Measurements from ENCODE around the gene NDST1. TPM values are rescaled to one million over a fixed set of nuclear protein-coding genes. Genes with fewer than 3 reads are reported as not detected.

Gene NDST1
- total RNA-seq, 1 experiment from 2014 or later = 68.9 TPM

DNA sequence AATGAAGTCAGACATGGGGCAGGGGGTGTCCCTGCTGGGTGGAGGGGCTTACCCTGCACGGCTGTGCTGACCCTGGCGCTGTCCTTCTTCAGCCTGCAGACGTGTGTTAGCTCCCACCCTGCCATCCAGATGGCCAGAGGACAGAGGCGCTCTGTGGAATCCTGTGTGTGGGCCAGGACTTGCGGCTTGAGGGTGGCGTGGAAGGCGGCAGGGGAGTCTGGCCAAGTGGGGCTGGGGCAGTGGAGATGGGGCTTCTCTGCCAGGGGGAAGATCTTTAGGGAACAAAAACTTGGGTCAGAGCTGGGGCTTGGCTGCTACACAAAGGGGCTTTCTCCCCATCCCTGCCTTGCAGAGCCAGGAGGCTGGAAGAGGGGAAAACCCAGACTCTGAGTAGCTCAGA, 86.1 kb downstream of the NDST1 start:
- POLR2A ChIA-PET = interaction anchor here (1.2 kb wide), 1 partner anchor 48 kb away, joined by 3 read pairs; no protein-coding TSS in a partner anchor

GRCh38 chr5:150595466-150596031, 87.6 kb downstream of the NDST1 start:
- Mint-ChIP-seq H3K27me3 (ENCODE audit: insufficient read depth, unreplicated experiment) (no peaks in the 10 kb centered on the region), H3K4me3 (ENCODE audit: unreplicated experiment) (no peak overlapping the region), H3K27ac (ENCODE audit: low read depth, unreplicated experiment) (no peak overlapping the region), H3K9me3 (ENCODE audit: unreplicated experiment) (no peaks in the 10 kb centered on the region), H3K4me1 (ENCODE audit: insufficient read depth, unreplicated experiment) (peaks cover 16% of the 10 kb centered on the region), H3K36me3 (ENCODE audit: insufficient read depth, unreplicated experiment) (no peaks in the 10 kb centered on the region)
- ChIA-PET CTCF (interaction anchor here (0.6 to 0.7 kb wide), 3 partner anchors 19 to 572 kb away, joined by 3 read pairs; no protein-coding TSS in a partner anchor), POLR2A (interaction anchor here (0.6 to 0.7 kb wide), 2 partner anchors 25 to 32 kb away, joined by 3 read pairs; no protein-coding TSS in a partner anchor)
- no TSS peak for BruUV-seq (replicated peaks)
- intact Hi-C loops (cut with micrococcal nuclease) = no loop called here
- TF ChIP-seq, protein P1, sequence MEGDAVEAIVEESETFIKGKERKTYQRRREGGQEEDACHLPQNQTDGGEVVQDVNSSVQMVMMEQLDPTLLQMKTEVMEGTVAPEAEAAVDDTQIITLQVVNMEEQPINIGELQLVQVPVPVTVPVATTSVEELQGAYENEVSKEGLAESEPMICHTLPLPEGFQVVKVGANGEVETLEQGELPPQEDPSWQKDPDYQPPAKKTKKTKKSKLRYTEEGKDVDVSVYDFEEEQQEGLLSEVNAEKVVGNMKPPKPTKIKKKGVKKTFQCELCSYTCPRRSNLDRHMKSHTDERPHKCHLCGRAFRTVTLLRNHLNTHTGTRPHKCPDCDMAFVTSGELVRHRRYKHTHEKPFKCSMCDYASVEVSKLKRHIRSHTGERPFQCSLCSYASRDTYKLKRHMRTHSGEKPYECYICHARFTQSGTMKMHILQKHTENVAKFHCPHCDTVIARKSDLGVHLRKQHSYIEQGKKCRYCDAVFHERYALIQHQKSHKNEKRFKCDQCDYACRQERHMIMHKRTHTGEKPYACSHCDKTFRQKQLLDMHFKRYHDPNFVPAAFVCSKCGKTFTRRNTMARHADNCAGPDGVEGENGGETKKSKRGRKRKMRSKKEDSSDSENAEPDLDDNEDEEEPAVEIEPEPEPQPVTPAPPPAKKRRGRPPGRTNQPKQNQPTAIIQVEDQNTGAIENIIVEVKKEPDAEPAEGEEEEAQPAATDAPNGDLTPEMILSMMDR (IDR thresholded peaks at IDR 0.05; ENCODE audit: unreplicated experiment) = no peak
- DNase-seq (ENCODE audit: unreplicated experiment) = no peak

More for the DNA sequence above, 86.1 kb downstream of the NDST1 start:
- TF ChIP-seq, protein P1 (IDR thresholded peaks at IDR 0.05; ENCODE audit: unreplicated experiment) = no peak
- H3K4me1 Mint-ChIP-seq (ENCODE audit: insufficient read depth, unreplicated experiment) = peaks cover 7% of the 10 kb centered on the region
- H3K36me3 Mint-ChIP-seq (ENCODE audit: insufficient read depth, unreplicated experiment) = no peaks in the 10 kb centered on the region
- no peak for DNase-seq (ENCODE audit: unreplicated experiment)
- BruUV-seq (replicated peaks) = no TSS peak
- no peaks in the 10 kb centered on the region for H3K27me3 Mint-ChIP-seq (ENCODE audit: insufficient read depth, unreplicated experiment)
- no peaks in the 10 kb centered on the region for H3K9me3 Mint-ChIP-seq (ENCODE audit: unreplicated experiment)
- intact Hi-C loops (cut with micrococcal nuclease) = no loop called here
- H3K4me3 Mint-ChIP-seq (ENCODE audit: unreplicated experiment) = no peak overlapping the region
- CTCF ChIA-PET = interaction anchor here (0.7 to 2.3 kb wide), 3 partner anchors 32 to 135 kb away, joined by 3 to 6 read pairs (median 5); no protein-coding TSS in a partner anchor
- no peak overlapping the region for H3K27ac Mint-ChIP-seq (ENCODE audit: low read depth, unreplicated experiment)

DNA sequence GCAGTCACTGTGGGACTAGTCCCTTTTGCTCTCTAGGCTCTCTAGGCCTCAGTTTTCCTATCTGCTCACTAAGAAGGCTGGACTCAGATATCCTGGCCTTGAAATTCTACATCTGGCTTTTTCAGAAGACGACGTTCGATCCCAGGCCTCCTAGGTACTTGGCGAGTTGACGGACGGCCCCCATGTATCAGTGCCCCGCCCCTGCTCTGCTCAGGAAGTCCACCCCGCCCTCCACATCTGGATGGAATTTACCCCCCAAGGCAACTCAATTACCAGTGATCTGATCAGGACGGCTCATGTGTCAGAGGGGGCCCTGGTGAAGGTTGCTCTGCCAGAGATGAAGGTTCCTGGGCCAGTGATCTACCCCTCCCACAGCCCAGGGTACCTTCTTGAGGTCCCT, 88.4 kb downstream of the NDST1 start:
- ChIA-PET POLR2A (interaction anchor here (0.7 kb wide), 1 partner anchor 24 kb away, joined by 3 read pairs; no protein-coding TSS in a partner anchor), CTCF (interaction anchor here (0.7 kb wide), 1 partner anchor 20 kb away, joined by 3 read pairs; no protein-coding TSS in a partner anchor)
- intact Hi-C loops (cut with micrococcal nuclease) = no loop called here
- Mint-ChIP-seq H3K4me3 (ENCODE audit: unreplicated experiment) (no peak overlapping the region), H3K9me3 (ENCODE audit: unreplicated experiment) (no peaks in the 10 kb centered on the region), H3K36me3 (ENCODE audit: insufficient read depth, unreplicated experiment) (no peaks in the 10 kb centered on the region), H3K27me3 (ENCODE audit: insufficient read depth, unreplicated experiment) (no peaks in the 10 kb centered on the region), H3K27ac (ENCODE audit: low read depth, unreplicated experiment) (no peak overlapping the region), H3K4me1 (ENCODE audit: insufficient read depth, unreplicated experiment) (peaks cover 16% of the 10 kb centered on the region)
- DNase-seq (ENCODE audit: unreplicated experiment) = no peak
- no TSS peak for BruUV-seq (replicated peaks)
- TF ChIP-seq, protein P1 (IDR thresholded peaks at IDR 0.05; ENCODE audit: unreplicated experiment) = no peak

DNA sequence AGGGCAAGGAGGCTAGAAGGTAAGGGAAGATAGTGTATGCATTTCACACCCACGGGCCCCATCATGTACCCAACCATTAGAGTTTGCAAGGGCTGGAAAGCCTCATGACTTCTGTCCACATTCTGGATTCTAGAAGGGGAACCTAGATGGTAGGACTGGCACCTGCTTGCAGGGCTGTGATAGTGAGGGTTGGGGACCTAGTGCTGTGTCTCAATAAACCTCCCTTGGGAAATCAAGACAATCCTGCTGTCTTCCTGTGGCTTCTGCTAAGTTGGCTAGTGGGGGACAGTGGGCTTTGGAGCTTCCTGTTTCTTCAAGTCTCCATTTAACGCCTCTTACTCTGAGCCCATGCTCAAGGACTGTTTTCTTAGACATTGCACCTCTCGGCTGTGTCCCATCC, 88.9 kb downstream of the NDST1 start:
- no peak for DNase-seq (ENCODE audit: unreplicated experiment)
- Mint-ChIP-seq H3K36me3 (ENCODE audit: insufficient read depth, unreplicated experiment) (no peaks in the 10 kb centered on the region), H3K27me3 (ENCODE audit: insufficient read depth, unreplicated experiment) (no peaks in the 10 kb centered on the region), H3K9me3 (ENCODE audit: unreplicated experiment) (no peaks in the 10 kb centered on the region), H3K27ac (ENCODE audit: low read depth, unreplicated experiment) (no peak overlapping the region), H3K4me1 (ENCODE audit: insufficient read depth, unreplicated experiment) (peaks cover 16% of the 10 kb centered on the region), H3K4me3 (ENCODE audit: unreplicated experiment) (no peak overlapping the region)
- TF ChIP-seq, protein P1 (IDR thresholded peaks at IDR 0.05; ENCODE audit: unreplicated experiment) = no peak
- CTCF ChIA-PET = no interaction called here
- POLR2A ChIA-PET = no interaction called here
- no TSS peak for BruUV-seq (replicated peaks)
- intact Hi-C loops (cut with micrococcal nuclease) = no loop called here
